ENCODE data around the gene CYBA. TPM values are rescaled to one million over a fixed set of nuclear protein-coding genes. Genes with fewer than 3 reads are reported as not detected.

CYBA gene
- total RNA-seq, 1 donor from 2014 or later: 32.5 TPM

GRCh38 chr16:88631920-88632586 lies 18.8 kb downstream of the CYBA start:
- ATAC-seq (no peak), DNase-seq (ENCODE audit: low spot score) (no peak)

- DNase-seq (ENCODE audit: low spot score): no peak
- no peak for ATAC-seq
Measured at GRCh38 chr16:88631384-88631783, 19.5 kb downstream of the CYBA start.

- DNase-seq (ENCODE audit: low spot score) (no peak), ATAC-seq (no peak)
Measured at GRCh38 chr16:88630941-88631340, 19.9 kb downstream of the CYBA start.

GRCh38 chr16:88630433-88630832 lies 20.4 kb downstream of the CYBA start:
- no peak for ATAC-seq
- no peak for DNase-seq (ENCODE audit: low spot score)

- ATAC-seq: no peak
- DNase-seq (ENCODE audit: low spot score): no peak
Measured at GRCh38 chr16:88629835-88630234, 21.0 kb downstream of the CYBA start.

GRCh38 chr16:88628512-88628974 lies 22.3 kb downstream of the CYBA start:
- peak; percentile 73 for ATAC-seq
- DNase-seq (ENCODE audit: low spot score): no peak

GRCh38 chr16:88627531-88628411 lies 23.1 kb downstream of the CYBA start:
- ATAC-seq (no peak), DNase-seq (ENCODE audit: low spot score) (no peak)

- DNase-seq (ENCODE audit: low spot score) (no peak), ATAC-seq (no peak)
Measured at GRCh38 chr16:88626646-88627045, 24.2 kb downstream of the CYBA start.

GRCh38 chr16:88624977-88625576 lies 25.8 kb downstream of the CYBA start:
- no peak for DNase-seq (ENCODE audit: low spot score)
- no peak for ATAC-seq

GRCh38 chr16:88624481-88624880 lies 26.4 kb downstream of the CYBA start:
- ATAC-seq (no peak), DNase-seq (ENCODE audit: low spot score) (no peak)

GRCh38 chr16:88623858-88624257 lies 27.0 kb downstream of the CYBA start:
- no peak for DNase-seq (ENCODE audit: low spot score)
- no peak for ATAC-seq

- DNase-seq (ENCODE audit: low spot score) (no peak), ATAC-seq (no peak)
Measured at GRCh38 chr16:88622866-88623265, 28.0 kb downstream of the CYBA start.

GRCh38 chr16:88622125-88622524 lies 28.7 kb downstream of the CYBA start:
- no peak for DNase-seq (ENCODE audit: low spot score)
- ATAC-seq: no peak

GRCh38 chr16:88619859-88620815 lies 30.7 kb downstream of the CYBA start:
- ATAC-seq: no peak
- DNase-seq (ENCODE audit: low spot score): no peak

- no peak for DNase-seq (ENCODE audit: low spot score)
- ATAC-seq: no peak
Measured at GRCh38 chr16:88618956-88619667, 31.7 kb downstream of the CYBA start.

GRCh38 chr16:88618182-88618955 lies 32.5 kb downstream of the CYBA start:
- DNase-seq (ENCODE audit: low spot score) (peak; percentile 86), ATAC-seq (peak; percentile 76)

GRCh38 chr16:88617268-88618031 lies 33.4 kb downstream of the CYBA start:
- DNase-seq (ENCODE audit: low spot score): no peak
- no peak for ATAC-seq

- ATAC-seq: no peak
- DNase-seq (ENCODE audit: low spot score): no peak
Measured at GRCh38 chr16:88616736-88617135, 34.1 kb downstream of the CYBA start.
